ENCODE data around the gene ARHGAP6. TPM values are rescaled to one million over a fixed set of nuclear protein-coding genes. Genes with fewer than 3 reads are reported as not detected.

The ARHGAP6 gene
- total RNA-seq, 1 donor from 2014 or later, result 16.7 TPM

DNA sequence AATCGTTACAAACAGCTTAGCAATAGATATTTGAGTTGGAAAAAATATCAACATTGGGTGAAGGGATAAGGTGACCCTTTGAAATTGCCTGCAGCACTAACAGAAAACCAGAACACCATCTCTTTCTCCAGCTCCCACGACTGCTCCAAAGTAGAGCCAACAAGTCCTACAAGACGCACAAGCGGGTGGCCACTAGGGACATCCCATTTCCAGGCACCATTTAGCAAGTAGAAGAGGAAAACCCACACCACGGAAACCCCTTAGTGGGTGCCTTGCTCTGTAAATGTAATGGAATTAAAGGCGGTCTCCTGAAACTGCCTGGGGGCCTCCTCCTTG, 1.9 kb downstream of the ARHGAP6 start:
- intact Hi-C loops (cut with DNase I), result no loop called here
- no peaks in the 10 kb centered on the region for H3K9me3 ChIP-seq
- H3K4me1 ChIP-seq, result no peaks in the 10 kb centered on the region
- H3K4me3 ChIP-seq, result peak overlapping the region; percentile 52
- peak overlapping the region; percentile 49 for H3K27ac ChIP-seq
- H3K27me3 ChIP-seq (ENCODE audit: low read depth), result peaks cover 16% of the 10 kb centered on the region
- ATAC-seq, result no peak
- TF ChIP-seq, protein P1, sequence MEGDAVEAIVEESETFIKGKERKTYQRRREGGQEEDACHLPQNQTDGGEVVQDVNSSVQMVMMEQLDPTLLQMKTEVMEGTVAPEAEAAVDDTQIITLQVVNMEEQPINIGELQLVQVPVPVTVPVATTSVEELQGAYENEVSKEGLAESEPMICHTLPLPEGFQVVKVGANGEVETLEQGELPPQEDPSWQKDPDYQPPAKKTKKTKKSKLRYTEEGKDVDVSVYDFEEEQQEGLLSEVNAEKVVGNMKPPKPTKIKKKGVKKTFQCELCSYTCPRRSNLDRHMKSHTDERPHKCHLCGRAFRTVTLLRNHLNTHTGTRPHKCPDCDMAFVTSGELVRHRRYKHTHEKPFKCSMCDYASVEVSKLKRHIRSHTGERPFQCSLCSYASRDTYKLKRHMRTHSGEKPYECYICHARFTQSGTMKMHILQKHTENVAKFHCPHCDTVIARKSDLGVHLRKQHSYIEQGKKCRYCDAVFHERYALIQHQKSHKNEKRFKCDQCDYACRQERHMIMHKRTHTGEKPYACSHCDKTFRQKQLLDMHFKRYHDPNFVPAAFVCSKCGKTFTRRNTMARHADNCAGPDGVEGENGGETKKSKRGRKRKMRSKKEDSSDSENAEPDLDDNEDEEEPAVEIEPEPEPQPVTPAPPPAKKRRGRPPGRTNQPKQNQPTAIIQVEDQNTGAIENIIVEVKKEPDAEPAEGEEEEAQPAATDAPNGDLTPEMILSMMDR (IDR thresholded peaks at IDR 0.05), result no peak
- DNase-seq, result no peak
- H3K36me3 ChIP-seq, result no peaks in the 10 kb centered on the region

DNA sequence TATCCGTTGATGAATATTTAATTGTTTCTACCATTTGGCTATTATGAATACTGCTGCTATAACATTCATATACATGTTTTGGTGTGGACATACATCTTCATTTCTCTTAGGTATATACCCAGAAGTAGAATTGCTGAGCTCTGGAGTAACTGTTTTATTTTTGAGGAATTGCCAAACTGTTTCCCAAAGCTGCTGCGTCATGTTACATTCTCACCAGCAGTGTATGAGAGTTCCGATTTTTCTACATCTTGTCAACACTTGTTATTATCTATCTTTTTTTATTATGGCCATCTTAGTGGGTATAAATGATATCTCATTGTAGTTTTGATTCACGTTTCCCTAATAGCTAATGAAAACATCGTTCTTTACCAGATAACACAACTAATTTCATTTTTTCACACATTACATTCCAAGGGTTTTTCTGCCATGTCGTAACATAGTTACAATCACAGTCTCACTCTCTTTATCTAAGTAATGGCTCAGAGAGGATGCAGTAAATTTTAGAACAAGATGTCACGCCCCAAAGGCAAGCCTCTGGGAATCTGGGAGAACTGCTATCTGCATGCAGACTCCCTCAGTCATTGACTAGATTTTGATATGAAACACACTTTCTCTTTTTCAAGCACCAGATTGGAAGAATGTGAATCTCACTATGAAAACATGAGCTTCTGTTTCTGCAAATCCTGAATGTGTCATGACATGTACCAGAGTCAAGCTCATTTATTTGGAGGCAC, 10.3 kb downstream of the ARHGAP6 start:
- intact Hi-C loops (cut with DNase I), result no loop called here
- DNase-seq, result no peak
- H3K9me3 ChIP-seq, result no peaks in the 10 kb centered on the region
- H3K27me3 ChIP-seq (ENCODE audit: low read depth), result no peaks in the 10 kb centered on the region
- no peak for ATAC-seq
- no peaks in the 10 kb centered on the region for H3K4me1 ChIP-seq
- TF ChIP-seq, protein P1 (IDR thresholded peaks at IDR 0.05), result no peak
- no peak overlapping the region for H3K4me3 ChIP-seq
- H3K36me3 ChIP-seq, result no peaks in the 10 kb centered on the region
- H3K27ac ChIP-seq, result no peak overlapping the region

DNA sequence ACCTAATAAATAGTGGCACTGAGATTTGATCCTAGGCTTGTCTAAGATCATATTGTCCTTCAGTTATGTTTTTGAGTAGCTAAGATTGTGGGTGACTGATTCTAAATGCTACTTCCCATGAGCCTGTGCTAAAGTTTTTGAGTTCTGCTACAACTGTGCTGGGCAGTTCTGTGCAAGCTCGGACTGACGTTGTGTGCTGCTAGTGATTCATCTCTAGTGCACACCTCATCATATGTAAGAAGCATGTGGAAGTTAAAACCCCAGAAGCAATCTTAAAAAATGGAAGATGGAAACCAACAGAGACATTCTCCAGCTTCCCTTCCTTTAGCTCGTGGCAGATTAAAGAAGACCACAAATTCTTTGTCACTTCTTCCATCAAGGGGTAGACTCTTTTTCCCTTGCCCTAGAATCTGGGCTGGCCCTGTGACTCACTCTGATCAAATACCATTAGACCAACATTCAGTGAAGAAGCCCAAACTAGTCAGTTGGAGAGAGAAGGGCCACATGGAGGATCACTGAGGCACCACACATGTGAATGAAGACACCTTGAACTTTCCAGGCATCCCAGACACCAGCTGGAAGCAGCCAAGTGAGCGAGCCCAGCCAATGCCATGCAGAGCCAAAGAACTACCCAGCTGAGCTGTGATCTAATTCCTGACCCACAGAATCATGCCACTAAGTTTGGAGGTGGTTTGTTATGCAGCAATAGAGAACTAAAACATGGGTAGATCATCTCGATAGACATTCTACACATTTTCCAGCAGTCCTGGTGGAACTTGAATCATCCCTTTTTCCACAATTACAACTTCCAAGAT, 16.8 kb downstream of the ARHGAP6 start:
- Histone ChIP-seq H3K4me1 (no peaks in the 10 kb centered on the region), H3K27ac (no peak overlapping the region), H3K36me3 (no peaks in the 10 kb centered on the region), H3K4me3 (no peak overlapping the region), H3K9me3 (no peaks in the 10 kb centered on the region), H3K27me3 (ENCODE audit: low read depth) (no peaks in the 10 kb centered on the region)
- DNase-seq (no peak), ATAC-seq (no peak)
- intact Hi-C loops (cut with DNase I), result no loop called here
- TF ChIP-seq, protein P1 (IDR thresholded peaks at IDR 0.05), result no peak

DNA sequence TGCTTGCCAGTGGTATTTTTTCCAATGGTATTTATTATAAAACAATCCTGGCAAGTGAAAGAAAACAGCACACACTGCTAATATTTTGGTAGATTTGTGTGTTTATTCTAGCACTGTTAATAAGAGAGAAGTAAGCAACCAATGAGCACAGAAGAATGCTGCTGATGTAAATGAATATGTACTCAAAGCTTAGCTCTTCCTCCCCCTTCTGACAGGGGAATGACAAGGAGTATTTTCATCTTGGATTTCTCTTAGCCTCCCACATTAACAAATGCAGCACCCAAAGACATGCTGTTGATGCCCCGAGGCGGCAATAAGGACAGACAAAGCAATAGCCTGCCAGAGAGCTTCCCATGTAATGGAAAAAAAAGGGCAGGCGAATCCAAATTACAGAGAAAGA, 18.6 kb downstream of the ARHGAP6 start:
- Histone ChIP-seq H3K4me3 (no peak overlapping the region), H3K36me3 (no peaks in the 10 kb centered on the region), H3K27ac (no peak overlapping the region), H3K27me3 (ENCODE audit: low read depth) (no peaks in the 10 kb centered on the region), H3K4me1 (no peaks in the 10 kb centered on the region), H3K9me3 (no peaks in the 10 kb centered on the region)
- TF ChIP-seq, protein P1 (IDR thresholded peaks at IDR 0.05), result no peak
- intact Hi-C loops (cut with DNase I), result no loop called here
- ATAC-seq, result no peak
- no peak for DNase-seq

DNA sequence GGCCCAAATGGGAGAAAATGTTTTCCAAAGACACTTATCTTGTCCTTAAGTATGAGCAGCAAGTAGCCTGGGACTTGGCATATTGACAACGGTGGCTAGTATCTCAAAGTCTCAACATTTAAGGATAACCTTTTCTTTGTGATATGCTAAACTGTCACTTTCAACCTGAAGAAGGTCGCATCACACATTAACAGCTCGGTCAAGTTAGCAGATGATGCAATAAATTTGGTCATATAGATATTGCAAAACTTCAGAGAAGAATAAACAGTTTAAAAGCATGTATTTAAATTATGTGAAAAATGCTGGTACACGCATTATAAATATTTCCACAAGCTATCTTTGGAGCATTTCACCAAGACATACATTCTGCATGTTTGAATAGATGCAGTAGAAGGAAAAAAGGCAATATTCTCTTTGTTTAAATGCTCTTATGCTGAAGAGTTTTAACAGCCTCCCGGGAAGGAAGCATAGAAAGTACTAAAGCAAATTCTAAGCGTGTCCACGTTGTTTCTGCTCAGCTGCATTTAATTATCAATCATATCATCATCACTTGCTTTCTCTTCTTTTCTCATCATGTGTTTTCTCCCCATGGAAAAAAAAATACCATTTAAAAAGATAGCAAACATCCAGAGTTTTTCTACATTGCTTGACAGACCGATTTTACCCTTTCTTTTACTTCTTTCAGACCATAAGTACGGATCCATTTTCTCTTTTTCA, 24.2 kb downstream of the ARHGAP6 start:
- intact Hi-C loops (cut with DNase I), result no loop called here
- DNase-seq (no peak), ATAC-seq (no peak)
- H3K4me3 ChIP-seq, result no peak overlapping the region
- H3K4me1 ChIP-seq, result no peaks in the 10 kb centered on the region
- no peak overlapping the region for H3K27ac ChIP-seq
- H3K36me3 ChIP-seq, result no peaks in the 10 kb centered on the region
- no peaks in the 10 kb centered on the region for H3K27me3 ChIP-seq (ENCODE audit: low read depth)
- no peaks in the 10 kb centered on the region for H3K9me3 ChIP-seq
- TF ChIP-seq, protein P1 (IDR thresholded peaks at IDR 0.05), result no peak

Data from lower lobe of right lung (tissue), 2 donors.